Lung microvascular endothelial cell (primary cell): ENCODE measurements around the gene CFD. TPM values are rescaled to one million over a fixed set of nuclear protein-coding genes. Genes with fewer than 3 reads are reported as not detected.
"Not testable (repeated sequence)": the region's sequence is repeated elsewhere in the genome, so short reads cannot be mapped to it uniquely, and the experiment has no call there.

Source experiments
- DNase-seq, 2 donors: peaks; one replicate each; pipeline versions ENCODE4 v3.0.0 to v3.0.0-alpha.2; 2010; ENCODE audit warnings: low read depth in 2 of 2
- total RNA-seq: library from RNA; depleted of rRNA; stranded (reverse); fragments of >200 nt; gene quantifications from 2 replicates; pipeline ENCODE4 v1.2.1, GENCODE V29; 2014

Gene CFD
- total RNA-seq, 1 donor from 2014 or later, result 1.2 TPM

DNA sequence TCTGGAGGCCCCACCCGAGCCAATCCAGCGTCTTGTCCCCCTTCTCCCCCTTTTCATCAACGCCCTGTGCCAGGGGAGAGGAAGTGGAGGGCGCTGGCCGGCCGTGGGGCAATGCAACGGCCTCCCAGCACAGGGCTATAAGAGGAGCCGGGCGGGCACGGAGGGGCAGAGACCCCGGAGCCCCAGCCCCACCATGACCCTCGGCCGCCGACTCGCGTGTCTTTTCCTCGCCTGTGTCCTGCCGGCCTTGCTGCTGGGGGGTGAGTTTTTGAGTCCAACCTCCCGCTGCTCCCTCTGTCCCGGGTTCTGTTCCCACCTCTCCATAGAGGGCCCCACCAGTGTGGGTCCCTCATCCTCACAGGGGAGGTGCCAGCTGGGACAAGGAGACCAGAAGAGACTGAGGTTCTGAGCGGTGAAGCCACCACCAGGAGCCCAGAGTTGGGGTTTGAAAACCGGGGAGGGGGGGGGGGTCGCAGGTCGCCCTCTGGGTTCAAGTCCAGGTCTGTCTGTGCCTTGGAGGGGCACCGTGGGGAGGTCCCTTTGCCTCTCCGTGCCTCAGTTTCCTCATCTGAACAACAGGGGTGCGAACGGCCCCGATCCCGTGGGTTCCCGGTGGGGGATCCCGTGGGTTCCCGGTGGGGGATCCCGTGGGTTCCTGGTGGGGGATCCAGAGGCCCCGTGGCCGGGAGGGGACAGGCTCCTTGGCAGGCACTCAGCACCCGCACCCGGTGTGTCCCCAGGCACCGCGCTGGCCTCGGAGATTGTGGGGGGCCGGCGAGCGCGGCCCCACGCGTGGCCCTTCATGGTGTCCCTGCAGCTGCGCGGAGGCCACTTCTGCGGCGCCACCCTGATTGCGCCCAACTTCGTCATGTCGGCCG, 7.1 kb upstream of the CFD start, which contains the start of gene ELANE:
ELANE (plus strand) TSS at position 168 of the 878 bp plus-strand sequence; CDS start at position 194, 26 bp downstream.
- no peak for DNase-seq

DNA sequence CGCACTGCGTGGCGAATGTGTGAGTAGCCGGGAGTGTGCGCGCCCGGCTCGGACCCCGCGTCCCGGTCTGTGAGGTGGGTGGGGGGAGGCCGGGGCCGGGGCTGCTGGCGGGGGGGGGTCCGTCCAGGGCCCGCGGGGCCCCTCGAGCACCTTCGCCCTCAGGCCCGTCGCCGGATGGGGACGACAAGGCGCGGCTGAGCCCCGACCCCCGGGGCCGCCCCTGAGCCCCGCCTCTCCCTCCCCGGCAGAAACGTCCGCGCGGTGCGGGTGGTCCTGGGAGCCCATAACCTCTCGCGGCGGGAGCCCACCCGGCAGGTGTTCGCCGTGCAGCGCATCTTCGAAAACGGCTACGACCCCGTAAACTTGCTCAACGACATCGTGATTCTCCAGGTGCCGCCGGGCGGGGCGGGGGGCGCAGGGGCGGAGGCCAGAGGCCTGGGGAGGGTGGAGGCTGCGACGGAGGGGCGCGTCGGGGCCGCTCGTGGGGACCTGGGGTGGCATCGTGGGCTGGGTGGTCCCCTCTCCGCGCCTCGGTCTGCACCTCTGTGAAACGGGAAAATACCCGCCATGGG, 6.4 kb upstream of the CFD start:
- DNase-seq, result no peak

DNA sequence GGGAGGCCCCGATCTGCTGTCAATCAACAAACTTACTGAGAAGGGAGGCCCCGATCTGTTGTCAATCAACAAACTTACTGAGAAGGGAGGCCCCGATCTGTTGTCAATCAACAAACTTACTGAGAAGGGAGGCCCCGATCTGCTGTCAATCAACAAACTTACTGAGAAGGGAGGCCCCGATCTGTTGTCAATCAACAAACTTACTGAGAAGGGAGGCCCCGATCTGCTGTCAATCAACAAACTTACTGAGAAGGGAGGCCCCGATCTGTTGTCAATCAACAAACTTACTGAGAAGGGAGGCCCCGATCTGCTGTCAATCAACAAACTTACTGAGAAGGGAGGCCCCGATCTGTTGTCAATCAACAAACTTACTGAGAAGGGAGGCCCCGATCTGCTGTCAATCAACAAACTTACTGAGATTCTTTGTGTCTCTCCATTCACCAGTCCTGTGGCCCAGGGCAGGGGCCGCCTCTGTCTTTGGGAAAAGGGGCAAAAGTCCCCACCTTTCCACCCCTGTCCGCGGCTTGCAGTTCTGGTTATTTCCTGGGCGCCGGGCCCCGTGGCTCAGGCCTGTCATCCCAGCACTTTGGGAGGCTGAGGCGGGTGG, 5.7 kb upstream of the CFD start:
- DNase-seq, result not testable (repeated sequence)

DNA sequence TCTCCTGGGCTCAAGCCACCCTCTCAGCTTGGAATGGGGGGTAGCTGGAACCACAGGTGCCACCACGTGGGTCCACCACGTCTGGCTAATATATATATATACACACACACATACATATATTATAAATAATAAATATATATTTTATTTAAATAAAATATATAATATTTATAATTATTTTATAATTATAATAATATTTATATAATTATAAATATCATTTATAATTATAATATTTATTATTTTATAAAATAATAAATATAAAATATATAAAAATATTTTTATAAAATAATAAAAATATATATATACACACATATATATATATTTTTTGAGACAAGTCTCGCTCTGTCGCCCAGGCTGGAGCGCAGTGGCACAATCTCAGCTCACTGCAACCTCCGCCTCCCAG, 4.9 kb upstream of the CFD start:
- no peak for DNase-seq

DNA sequence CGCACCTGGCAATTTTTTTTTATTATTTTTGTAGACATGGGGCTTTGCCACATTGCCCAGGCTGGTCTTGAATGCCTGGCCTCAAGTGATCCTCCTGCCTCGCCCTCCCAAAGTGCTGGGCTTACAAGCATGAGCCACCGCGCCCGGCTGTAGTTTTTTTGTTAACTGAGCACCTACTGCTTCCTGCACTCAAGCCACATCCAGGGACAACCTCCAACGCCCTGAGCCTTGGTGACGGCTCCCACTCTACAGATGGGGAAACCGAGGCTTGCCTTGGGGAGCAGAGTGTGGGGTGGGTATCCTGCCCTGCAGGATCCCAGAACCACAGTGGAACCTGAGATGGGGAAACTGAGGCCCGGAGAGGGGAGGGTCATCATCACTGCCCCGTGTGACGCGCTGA, 4.3 kb upstream of the CFD start:
- no peak for DNase-seq

DNA sequence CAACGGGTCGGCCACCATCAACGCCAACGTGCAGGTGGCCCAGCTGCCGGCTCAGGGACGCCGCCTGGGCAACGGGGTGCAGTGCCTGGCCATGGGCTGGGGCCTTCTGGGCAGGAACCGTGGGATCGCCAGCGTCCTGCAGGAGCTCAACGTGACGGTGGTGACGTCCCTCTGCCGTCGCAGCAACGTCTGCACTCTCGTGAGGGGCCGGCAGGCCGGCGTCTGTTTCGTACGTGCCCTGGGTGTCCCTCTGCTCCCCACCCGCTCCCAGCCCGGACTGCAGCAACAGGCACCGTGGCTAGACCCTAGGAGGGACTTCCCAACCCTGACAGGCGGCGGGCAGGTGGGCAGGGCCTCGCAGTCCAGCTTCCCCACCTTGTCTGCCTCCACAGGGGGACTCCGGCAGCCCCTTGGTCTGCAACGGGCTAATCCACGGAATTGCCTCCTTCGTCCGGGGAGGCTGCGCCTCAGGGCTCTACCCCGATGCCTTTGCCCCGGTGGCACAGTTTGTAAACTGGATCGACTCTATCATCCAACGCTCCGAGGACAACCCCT, 3.8 kb upstream of the CFD start:
- DNase-seq, result no peak

DNA sequence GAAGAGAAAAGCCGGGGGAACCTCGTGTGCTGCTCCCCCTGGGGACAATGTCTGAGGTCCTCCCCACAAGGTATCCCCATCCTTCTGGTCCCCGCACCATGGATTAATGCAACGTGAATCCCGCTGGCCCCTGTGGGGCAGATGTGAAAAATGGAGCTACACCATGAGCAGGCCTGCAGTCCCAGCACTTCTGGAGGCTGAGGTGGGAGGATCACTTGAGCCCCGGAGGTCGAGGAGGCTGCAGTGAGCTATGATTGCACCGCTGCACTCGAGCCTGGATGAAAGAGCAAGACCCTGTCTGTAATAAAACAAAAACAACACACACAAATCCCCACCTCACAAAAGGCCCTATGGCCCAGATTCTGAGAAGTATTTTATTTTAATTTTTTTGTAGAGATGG, 1.2 kb upstream of the CFD start:
- no peak for DNase-seq

DNA sequence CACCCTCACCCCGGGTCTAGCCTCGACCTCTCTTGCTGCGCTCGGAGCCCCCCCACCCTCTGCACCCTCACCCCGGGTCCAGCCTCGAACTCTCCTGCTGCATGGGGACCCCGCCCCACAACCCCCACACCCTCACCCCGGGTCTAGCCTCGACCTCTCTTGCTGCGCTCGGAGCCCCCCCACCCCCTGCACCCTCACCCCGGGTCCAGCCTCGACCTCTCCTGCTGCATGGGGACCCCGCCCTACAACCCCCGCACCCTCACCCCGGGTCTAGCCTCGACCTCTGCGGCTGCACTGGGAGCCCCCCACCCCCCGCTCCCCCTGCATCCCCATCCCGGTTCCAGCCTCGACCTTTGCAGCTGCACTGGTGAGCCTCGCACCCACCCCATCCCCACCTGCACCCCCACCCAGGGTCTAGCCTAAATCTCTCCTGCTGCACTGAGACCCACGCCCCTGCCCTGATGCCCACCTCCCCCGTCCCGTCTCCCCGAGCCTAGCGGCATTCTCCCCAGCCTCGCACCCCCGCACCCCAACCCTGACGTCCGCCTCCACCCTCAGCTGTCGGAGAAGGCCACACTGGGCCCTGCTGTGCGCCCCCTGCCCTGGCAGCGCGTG, 1.8 kb downstream of the CFD start:
- DNase-seq, result no peak

DNA sequence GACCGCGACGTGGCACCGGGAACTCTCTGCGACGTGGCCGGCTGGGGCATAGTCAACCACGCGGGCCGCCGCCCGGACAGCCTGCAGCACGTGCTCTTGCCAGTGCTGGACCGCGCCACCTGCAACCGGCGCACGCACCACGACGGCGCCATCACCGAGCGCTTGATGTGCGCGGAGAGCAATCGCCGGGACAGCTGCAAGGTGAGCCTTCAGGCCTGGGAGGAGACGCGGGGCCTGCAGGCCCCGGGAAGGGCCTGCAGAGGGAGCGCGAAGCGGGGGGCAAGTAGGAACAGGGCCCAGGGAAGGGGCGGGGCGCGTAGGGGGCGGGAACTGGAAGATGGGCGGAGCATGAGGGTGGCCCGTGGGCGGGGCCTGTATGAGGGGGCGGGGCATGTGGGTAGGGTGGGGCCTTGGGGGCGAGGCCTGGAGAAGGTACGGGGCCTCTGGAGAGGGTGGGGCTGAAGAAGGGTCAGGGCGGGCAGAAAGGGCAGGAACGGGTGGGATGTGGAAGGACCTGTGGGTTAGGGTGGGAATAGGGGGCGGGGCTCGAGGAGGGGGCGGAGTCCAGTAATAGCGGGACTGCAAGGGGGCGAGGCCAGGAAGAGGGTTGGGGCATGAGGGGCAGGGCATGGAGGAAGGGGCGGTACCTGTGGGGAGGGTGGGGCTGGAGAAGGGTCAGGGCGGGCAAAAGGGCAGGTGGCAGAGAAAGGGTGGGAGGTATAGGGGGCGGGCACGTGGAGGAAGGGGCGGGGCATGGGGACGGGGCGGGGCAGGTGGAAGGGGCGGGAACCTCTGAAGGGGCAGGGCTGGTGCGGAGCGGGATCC, 2.5 kb downstream of the CFD start:
- peak; percentile 51 to 54 for DNase-seq

DNA sequence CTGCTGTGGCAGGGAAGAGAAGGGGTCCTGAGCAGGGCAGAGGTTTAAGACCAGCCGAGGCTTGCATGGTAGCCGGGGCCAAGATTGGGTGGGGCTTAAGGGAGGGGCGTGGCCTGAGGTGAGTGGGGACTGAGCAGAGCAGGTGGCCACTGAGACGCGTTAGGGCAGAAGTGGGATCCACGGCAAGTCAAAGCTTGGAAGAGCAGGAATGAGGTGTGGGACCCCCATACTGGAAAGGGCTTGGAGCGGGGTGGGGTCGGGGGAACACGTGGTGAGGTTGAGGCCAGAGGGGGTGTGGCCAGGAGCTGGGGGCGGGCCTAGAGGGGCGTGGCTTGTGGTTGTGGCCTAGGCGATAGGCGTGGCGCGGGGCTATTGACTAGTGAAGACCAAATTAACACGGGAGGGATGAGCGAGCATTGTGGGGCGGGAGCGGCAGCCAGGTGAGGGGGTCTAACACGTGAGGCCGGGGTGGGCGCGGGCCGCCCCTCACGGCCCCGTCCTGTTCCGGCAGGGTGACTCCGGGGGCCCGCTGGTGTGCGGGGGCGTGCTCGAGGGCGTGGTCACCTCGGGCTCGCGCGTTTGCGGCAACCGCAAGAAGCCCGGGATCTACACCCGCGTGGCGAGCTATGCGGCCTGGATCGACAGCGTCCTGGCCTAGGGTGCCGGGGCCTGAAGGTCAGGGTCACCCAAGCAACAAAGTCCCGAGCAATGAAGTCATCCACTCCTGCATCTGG, 3.3 kb downstream of the CFD start:
- DNase-seq, result peak; percentile 62 to 68

DNA sequence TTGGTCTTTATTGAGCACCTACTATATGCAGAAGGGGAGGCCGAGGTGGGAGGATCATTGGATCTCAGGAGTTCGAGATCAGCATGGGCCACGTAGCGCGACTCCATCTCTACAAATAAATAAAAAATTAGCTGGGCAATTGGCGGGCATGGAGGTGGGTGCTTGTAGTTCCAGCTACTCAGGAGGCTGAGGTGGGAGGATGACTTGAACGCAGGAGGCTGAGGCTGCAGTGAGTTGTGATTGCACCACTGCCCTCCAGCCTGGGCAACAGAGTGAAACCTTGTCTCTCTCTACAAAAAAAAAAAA, 3.8 kb downstream of the CFD start:
- no peak for DNase-seq

DNA sequence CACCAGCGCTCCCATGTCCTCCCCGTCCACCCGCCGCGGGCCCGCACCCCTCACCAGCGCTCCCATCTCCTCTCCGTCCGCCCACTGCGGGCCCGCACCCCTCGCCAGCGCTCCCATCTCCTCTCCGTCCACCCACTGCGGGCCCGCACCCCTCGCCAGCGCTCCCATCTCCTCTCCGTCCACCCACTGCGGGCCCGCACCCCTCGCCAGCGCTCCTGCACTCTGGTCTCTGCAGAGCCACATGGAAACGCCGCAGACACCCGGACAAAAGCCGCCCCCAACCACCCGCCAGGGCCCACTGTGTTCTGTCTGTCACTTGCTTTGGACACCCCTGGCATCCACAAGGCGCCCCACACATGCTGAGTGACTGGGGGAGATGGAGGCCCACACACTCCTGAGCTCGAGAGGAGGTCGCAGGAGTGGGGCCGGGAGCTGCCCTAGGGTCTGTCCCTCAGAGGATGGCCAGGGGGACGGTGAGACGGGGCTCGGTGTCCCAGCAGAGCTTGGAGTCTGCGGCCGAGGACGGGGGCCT, 7.4 kb downstream of the CFD start:
- no peak for DNase-seq

DNA sequence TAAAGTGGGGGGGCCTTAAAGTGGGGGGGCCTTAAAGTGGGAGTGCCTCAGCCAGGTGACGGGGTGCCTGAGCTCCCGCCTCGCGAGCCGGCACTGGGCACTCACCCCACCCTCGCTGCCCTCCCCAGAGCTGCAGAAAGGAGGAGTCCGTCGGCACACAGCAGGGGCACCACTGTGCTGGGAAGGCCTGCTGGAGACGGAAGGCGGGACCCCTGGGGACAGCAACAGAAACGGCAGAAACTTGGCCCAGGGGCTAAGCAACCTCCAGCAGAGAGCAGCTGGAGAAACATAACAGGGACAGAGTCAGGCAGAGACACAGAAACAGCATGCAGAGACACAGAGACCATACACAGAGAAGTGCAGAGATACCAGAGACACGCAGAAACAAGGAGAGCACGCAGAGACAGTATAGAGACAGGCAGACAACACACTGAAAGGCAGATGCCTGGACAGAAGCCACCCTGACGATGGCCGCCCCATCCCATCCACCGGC, 7.9 kb downstream of the CFD start:
- no peak for DNase-seq

DNA sequence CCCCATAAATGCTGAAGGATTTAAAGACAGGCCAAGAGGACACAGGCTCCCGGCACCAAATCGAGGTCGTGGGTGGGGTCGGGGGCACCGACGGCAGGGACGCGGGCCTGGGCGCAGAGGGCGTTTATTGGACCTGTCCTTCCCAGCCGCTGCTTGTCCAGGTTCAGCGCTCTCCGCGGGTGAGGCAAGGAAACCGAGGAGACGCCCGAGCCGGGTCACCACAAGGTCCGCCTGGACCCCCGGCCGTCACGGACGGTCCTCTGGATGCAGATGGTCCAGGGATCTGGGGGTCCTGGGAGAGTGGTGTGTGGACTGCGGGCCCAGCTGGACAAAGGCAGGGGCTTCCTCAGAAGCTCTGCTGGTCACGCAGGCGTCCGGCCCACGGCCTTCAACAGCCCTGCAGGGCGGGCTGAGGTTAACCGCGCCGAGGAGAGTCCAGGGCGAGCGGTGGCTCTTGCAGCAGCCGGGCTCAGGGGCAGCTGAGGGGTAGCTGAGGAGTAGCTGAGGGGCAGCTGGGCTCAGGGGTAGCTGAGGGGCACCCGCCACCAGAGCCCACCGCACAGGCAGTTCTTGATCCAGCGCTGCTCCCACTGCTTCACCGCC, 8.5 kb downstream of the CFD start:
- no peak for DNase-seq

DNA sequence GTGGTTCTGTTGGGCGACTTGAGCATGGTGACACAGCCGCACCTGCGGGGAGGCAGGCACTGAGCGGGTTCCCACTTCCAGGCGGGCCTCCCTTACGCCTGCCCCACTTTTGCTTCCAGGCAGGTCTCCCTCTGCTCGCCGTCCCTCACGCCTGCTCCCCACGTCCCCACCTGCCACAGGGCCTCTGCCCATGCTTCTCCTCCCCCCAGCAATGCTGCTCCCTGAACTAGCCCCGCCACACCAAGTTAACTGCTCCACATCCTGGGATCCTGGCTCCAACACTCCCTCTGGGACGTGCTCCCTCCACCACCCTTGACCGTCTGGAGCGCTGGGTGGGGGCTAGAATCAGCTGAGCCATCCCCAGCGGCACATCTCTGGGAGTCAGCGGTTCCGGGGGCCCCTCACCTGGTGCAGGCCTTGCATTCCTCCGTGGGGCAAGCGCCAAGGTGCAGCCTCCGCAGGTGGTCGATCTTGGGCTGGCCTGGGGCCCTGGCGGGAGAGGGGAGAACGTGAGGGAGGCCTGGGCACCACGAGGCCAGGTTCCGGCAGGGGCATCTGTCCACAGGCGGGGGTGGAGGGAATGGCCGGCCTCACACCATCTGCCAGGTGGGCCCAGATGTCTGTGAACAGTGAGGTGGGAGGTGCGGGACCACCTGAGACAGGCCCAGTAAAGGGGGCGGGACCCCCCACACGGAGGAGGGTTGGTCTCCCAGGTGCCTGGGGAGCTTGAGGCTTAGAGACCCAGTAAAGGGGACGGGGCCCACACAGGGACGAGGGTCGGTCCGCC, 9.2 kb downstream of the CFD start:
- no peak for DNase-seq

DNA sequence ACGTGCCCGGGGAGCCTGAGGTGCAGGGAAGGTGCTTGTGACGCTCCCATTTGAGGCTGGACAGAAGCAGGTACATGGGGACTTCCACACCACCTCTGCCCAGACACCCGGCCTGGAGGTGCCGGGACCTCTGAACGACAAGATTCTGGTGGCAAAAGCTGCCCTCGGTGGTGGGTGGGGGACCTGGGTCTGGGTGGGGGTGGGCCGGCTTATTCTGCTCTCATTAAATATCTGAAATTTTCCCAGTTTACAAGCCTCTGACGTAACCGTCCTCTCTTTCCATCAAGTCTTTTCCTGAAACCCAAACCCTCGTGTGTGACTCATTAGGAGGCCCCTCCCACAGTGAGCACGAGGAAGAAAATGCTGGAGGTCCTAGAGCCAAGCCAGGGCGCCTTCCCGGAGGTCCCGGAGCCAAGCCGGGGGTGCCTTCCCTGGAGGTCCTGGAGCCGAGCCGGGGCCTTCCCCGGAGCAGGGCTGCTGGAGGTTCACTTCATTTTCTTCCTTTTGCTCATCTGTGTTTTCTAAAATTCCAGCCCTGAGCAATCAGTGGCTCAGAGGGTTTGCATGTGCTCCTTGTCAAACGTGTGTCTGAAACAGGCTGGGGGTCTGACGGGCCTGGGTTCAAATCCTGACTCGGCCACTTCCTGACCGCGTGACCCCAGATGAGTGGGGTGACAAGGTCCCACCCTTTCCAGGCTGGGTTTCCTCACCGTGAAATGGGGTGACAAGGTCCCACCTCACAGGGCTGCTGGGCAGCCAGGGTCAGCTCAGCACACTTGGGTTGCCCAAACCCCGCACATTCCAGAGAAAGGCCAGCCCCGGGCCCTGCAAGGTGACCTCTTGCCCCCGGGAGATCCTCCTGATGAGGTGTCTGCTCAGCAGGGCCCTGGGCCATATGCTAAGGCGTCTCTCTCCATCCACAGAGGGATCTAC, 10.0 kb downstream of the CFD start:
- peak; percentile 90 for DNase-seq

DNA sequence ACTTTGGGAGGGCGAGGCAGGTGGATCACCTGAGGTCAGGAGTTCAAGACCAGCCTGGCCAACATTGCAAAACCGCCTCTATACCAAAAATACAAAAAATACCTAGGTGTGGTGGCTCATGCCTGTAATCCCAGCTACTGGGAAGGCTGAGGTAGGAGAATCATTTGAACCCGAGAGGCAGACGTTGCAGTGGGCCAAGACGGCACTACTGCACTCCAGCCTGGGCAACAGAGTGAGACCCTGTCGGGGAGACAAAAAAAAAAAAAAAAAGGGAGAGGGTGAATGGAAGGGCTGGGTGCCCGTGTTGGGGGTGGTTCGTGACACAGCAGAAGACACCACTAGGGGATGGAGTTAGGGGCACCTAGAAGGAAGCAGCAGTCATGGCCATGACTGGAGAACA, 10.8 kb downstream of the CFD start:
- DNase-seq, result no peak

DNA sequence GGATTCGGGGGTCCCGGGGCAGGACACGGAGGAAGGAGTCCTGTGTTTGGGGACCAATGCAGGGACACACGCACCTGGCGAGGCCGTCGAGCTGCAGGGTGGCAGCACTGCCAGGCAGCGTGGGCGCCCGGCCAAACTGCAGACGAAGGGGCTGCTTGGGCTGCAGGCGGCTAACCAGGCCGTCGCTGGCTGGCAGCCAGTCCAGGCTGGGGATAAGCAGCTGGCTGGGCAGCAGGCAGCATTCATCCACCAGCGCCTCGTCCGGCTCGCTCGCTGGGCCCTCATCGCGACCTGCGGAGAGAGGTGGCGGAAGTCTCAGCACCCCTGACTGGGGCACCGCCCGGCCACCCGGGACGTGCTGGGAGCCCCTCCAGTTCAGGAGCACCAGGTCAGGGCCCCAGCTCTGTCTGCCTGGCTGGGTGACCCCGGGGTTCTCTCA, 11.5 kb downstream of the CFD start:
- peak in 1 of 2 donors; percentile 32 for DNase-seq
